Suprapubic skin (tissue), 4 donors: ENCODE results near the gene LRP4. TPM values are rescaled to one million over a fixed set of nuclear protein-coding genes. Genes with fewer than 3 reads are reported as not detected.

Source experiments
- DNase-seq, 2 donors: peaks; one replicate each; pipeline ENCODE4 v3.0.0-alpha.2; 2019; ENCODE audit warnings: low spot score in 2 of 2
- H3K27ac ChIP-seq: fragments of 200-600 bp; sonication (generic); one replicate; pipeline ENCODE4 v1.5.1; 2019
- H3K27me3 ChIP-seq: fragments of 200-600 bp; sonication (generic); one replicate; pipeline ENCODE4 v1.5.1; 2019
- H3K36me3 ChIP-seq: fragments of 200-600 bp; sonication (generic); one replicate; pipeline ENCODE4 v1.5.1; 2019
- H3K4me1 ChIP-seq: fragments of 200-600 bp; sonication (generic); one replicate; pipeline ENCODE4 v1.5.1; 2019
- H3K4me3 ChIP-seq: fragments of 200-600 bp; sonication (generic); one replicate; pipeline ENCODE4 v1.5.1; 2019; ENCODE audit warnings: mild to moderate bottlenecking
- H3K9me3 ChIP-seq: fragments of 200-600 bp; sonication (generic); one replicate; pipeline ENCODE4 v1.5.1; 2019
- CTCF ChIP-seq, 2 donors: fragments of 200-600 bp in 1 of 2; fragments of 450-650 bp in 1 of 2; sonication (generic) in 1 of 2; IDR thresholded peaks; one replicate each; pipeline ENCODE4 v1.5.1; 2016 to 2019; ENCODE audit warnings: antibody characterized with exemption in 2 of 2, mild to moderate bottlenecking in 1 of 2, moderate library complexity in 1 of 2
- EP300 ChIP-seq: sonication (generic); formaldehyde crosslinking; IDR thresholded peaks from one replicate; pipeline ENCODE4 v1.6.1; 2017; ENCODE audit warnings: antibody characterized with exemption
- POLR2A ChIP-seq, 2 donors: fragments of 450-650 bp; IDR thresholded peaks; one replicate each; pipeline ENCODE4 v1.6.1; 2017; ENCODE audit warnings: antibody characterized with exemption in 2 of 2, mild to moderate bottlenecking in 2 of 2, moderate library complexity in 2 of 2
- POLR2AphosphoS5 ChIP-seq, 3 donors: sonication (generic); formaldehyde crosslinking; IDR thresholded peaks; one replicate each; pipeline ENCODE4 v1.6.1; 2017; ENCODE audit warnings: antibody characterized with exemption in 3 of 3
- WGBS: methylation state at CpG from one replicate; pipeline ENCODE4 v1.1.5; 2018; 5-methylcytosine and 5-hydroxymethylcytosine counted together
- total RNA-seq, 4 donors: library from RNA; depleted of rRNA; stranded (reverse); fragments of >200 nt; gene quantifications; one replicate each; pipeline ENCODE4 v1.1.0, GENCODE V29; 2016

Gene LRP4
- total RNA-seq, 4 donors from 2014 or later, result 52.2 to 308 (median 90.4) TPM

- Histone ChIP-seq H3K27me3 (no peaks in the 10 kb centered on the region), H3K4me3 (no peak overlapping the region), H3K4me1 (peaks cover 24% of the 10 kb centered on the region), H3K36me3 (peaks cover 46% of the 10 kb centered on the region), H3K27ac (no peak overlapping the region), H3K9me3 (no peaks in the 10 kb centered on the region)
- no peak for TF ChIP-seq POLR2AphosphoS5 (IDR thresholded peaks at IDR 0.05)
- no peak for TF ChIP-seq CTCF (IDR thresholded peaks at IDR 0.05)
- TF ChIP-seq POLR2A (IDR thresholded peaks at IDR 0.05), result no peak
- TF ChIP-seq EP300, result no peak
- no peak for DNase-seq
- WGBS, result 92% methylated on average over 10 of the region's 10 CpGs
Measured at GRCh38 chr11:46896719-46897406, 21.5 kb downstream of the LRP4 start.

GRCh38 chr11:46895821-46896220 is 22.5 kb downstream of the LRP4 start:
- H3K27me3 ChIP-seq, result no peaks in the 10 kb centered on the region
- no peak for DNase-seq
- no peak overlapping the region for H3K27ac ChIP-seq
- TF ChIP-seq CTCF (IDR thresholded peaks at IDR 0.05), result no peak
- no peak for TF ChIP-seq POLR2AphosphoS5 (IDR thresholded peaks at IDR 0.05)
- no peak for TF ChIP-seq POLR2A (IDR thresholded peaks at IDR 0.05)
- TF ChIP-seq EP300, result no peak
- H3K4me3 ChIP-seq, result no peak overlapping the region
- 28% methylated on average over 10 of the region's 10 CpGs for WGBS
- peaks cover 46% of the 10 kb centered on the region for H3K36me3 ChIP-seq
- H3K4me1 ChIP-seq, result peaks cover 24% of the 10 kb centered on the region
- no peaks in the 10 kb centered on the region for H3K9me3 ChIP-seq

GRCh38 chr11:46894961-46895360 is 23.4 kb downstream of the LRP4 start:
- Histone ChIP-seq H3K9me3 (no peaks in the 10 kb centered on the region), H3K36me3 (peaks cover 44% of the 10 kb centered on the region), H3K27ac (no peak overlapping the region), H3K27me3 (no peaks in the 10 kb centered on the region), H3K4me1 (peaks cover 24% of the 10 kb centered on the region), H3K4me3 (no peak overlapping the region)
- 96% methylated on average over 9 of the region's 10 CpGs for WGBS
- no peak for DNase-seq
- no peak for TF ChIP-seq CTCF (IDR thresholded peaks at IDR 0.05)
- TF ChIP-seq POLR2A (IDR thresholded peaks at IDR 0.05), result no peak
- no peak for TF ChIP-seq EP300
- no peak for TF ChIP-seq POLR2AphosphoS5 (IDR thresholded peaks at IDR 0.05)

DNA sequence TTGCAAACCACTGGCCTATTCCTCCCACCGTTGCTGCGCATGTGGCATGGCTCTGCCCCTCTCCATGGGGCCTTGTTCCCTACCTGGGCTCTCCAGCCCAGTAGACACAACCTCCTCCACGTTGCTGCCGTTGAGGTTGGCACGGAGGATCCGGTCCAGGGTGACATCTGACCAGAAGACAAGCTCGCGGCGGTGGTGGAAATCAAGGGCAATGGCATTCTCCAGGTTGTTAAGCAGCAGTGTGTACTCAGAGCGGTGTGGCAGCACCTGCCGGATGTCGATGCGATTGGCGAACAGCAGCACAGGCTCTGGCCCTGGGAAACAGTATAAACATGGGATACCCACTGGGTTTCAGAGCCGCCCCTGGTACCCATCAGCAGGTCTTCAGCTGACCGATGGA is 23.8 kb downstream of the LRP4 start:
- Histone ChIP-seq H3K9me3 (no peaks in the 10 kb centered on the region), H3K27me3 (no peaks in the 10 kb centered on the region), H3K27ac (no peak overlapping the region), H3K4me3 (no peak overlapping the region), H3K36me3 (peaks cover 44% of the 10 kb centered on the region), H3K4me1 (peaks cover 24% of the 10 kb centered on the region)
- DNase-seq, result no peak
- 94% methylated on average over 16 of the region's 16 CpGs for WGBS
- TF ChIP-seq POLR2AphosphoS5 (IDR thresholded peaks at IDR 0.05), result no peak
- no peak for TF ChIP-seq CTCF (IDR thresholded peaks at IDR 0.05)
- no peak for TF ChIP-seq EP300
- TF ChIP-seq POLR2A (IDR thresholded peaks at IDR 0.05), result no peak

- no peak for TF ChIP-seq EP300
- no peak for TF ChIP-seq CTCF (IDR thresholded peaks at IDR 0.05)
- no peak for TF ChIP-seq POLR2AphosphoS5 (IDR thresholded peaks at IDR 0.05)
- Histone ChIP-seq H3K27ac (no peak overlapping the region), H3K27me3 (no peaks in the 10 kb centered on the region), H3K36me3 (peaks cover 49% of the 10 kb centered on the region), H3K4me1 (peaks cover 16% of the 10 kb centered on the region), H3K4me3 (no peak overlapping the region), H3K9me3 (no peaks in the 10 kb centered on the region)
- DNase-seq, result no peak
- WGBS, result 89% methylated on average over 4 of the region's 9 CpGs
Measured at GRCh38 chr11:46892838-46893237, 25.5 kb downstream of the LRP4 start.
